ENCODE measurements around the gene AMOTL2.

The AMOTL2 gene

DNA sequence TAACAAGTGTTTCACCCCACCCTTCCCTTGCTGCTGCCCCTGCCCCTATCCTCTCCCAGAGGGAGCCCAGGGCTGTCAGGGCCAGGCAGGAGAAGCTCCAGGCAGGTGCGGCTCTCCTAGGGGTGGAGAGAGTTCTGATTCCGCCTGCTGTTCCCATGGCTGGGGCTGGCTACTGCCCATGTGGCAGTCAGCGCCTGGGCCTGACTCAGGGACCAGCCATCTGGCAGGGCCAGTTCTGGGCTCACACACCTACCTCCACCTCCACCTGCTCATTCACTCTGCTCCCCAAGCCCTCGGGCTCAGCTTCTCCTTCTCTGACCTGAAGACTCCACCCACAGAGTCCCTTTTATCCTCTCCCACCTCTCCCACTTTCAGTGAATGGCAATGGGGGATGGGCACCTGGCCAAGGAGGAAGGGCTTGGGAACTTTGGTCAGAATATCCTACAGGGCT lies 23.4 kb downstream of the AMOTL2 start:
- TF ChIP-seq CTCF (IDR thresholded peaks at IDR 0.05; ENCODE audit: low read depth, low read length): no peak
- no peak for DNase-seq (ENCODE audit: extremely low read depth, low read depth)

GRCh38 chr3:134350266-134350665 lies 24.0 kb downstream of the AMOTL2 start:
- DNase-seq (ENCODE audit: extremely low read depth, low read depth): no peak
- no peak for TF ChIP-seq CTCF (IDR thresholded peaks at IDR 0.05; ENCODE audit: low read depth, low read length)

GRCh38 chr3:134348524-134348923 lies 25.7 kb downstream of the AMOTL2 start:
- DNase-seq (ENCODE audit: extremely low read depth, low read depth): no peak
- no peak for TF ChIP-seq CTCF (IDR thresholded peaks at IDR 0.05; ENCODE audit: low read depth, low read length)

- DNase-seq (ENCODE audit: extremely low read depth, low read depth): no peak
- TF ChIP-seq CTCF (IDR thresholded peaks at IDR 0.05; ENCODE audit: low read depth, low read length): no peak
Measured at GRCh38 chr3:134347551-134347950, 26.7 kb downstream of the AMOTL2 start.

GRCh38 chr3:134346744-134347143 lies 27.5 kb downstream of the AMOTL2 start:
- no peak for DNase-seq (ENCODE audit: extremely low read depth, low read depth)
- TF ChIP-seq CTCF (IDR thresholded peaks at IDR 0.05; ENCODE audit: low read depth, low read length): no peak

DNA sequence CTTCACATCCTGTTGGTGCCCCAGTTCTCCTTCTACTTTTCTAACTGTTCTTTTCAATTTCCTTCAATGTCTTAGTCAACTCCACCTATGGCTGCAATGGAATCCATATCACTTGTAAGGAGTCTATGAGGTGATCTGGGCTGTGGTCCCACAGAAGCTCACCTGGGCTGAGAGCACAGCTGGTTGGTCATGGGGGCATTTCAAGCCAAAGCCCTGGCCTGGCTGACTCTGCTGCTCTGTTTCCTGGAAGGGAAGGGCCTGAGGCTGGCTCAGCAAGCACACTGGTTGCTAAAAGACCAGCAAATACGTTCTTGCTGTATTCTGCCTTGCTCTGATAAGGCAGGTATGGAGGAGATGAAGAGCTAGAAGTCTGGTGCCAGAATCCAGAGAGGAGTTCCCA lies 29.0 kb downstream of the AMOTL2 start:
- no peak for TF ChIP-seq CTCF (IDR thresholded peaks at IDR 0.05; ENCODE audit: low read depth, low read length)
- DNase-seq (ENCODE audit: extremely low read depth, low read depth): no peak

DNA sequence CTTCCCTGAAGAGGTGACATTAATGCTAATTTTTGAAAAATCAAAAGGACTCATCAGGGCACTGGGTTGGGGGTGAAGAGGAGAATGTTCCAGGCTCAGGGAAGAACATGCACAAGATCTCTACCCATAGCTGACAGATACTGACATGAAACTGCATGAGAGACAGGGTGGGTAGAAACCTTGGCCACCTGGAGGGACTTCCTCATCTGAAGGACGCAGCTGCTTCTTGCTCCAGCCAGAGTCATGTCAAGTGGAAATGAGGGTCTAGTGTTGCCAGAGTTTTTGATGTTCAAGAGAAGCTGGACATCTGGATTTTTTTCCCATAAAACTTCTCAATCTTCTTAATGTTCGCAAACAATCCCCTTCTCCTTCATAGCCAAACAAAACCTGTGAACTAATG lies 29.7 kb downstream of the AMOTL2 start:
- no peak for TF ChIP-seq CTCF (IDR thresholded peaks at IDR 0.05; ENCODE audit: low read depth, low read length)
- no peak for DNase-seq (ENCODE audit: extremely low read depth, low read depth)
